Loucy (cell line): ENCODE results near the gene MED4.

Source experiments
- CTCF ChIP-seq: fragments of 200-600 bp; sonication (generic); conservative IDR thresholded peaks from 2 replicates; pipeline ENCODE4 v1.5.1; 2014; ENCODE audit warnings: mild to moderate bottlenecking, antibody characterized with exemption, low read length
- EZH2phosphoT487 ChIP-seq: fragments of 200-600 bp; IDR thresholded peaks from 2 replicates; pipeline ENCODE4 v1.6.1; 2018; ENCODE audit warnings: antibody characterized with exemption, mild to moderate bottlenecking, moderate library complexity, borderline replicate concordance

- TF ChIP-seq CTCF, result no peak
- no peak for TF ChIP-seq EZH2phosphoT487
Measured at GRCh38 chr13:48028066-48028465, 66.8 kb downstream of the MED4 start.
